Measurements from ENCODE around the gene KCNAB3.
"Not testable (repeated sequence)": the region's sequence is repeated elsewhere in the genome, so short reads cannot be mapped to it uniquely, and the experiment has no call there.

KCNAB3 gene

DNA sequence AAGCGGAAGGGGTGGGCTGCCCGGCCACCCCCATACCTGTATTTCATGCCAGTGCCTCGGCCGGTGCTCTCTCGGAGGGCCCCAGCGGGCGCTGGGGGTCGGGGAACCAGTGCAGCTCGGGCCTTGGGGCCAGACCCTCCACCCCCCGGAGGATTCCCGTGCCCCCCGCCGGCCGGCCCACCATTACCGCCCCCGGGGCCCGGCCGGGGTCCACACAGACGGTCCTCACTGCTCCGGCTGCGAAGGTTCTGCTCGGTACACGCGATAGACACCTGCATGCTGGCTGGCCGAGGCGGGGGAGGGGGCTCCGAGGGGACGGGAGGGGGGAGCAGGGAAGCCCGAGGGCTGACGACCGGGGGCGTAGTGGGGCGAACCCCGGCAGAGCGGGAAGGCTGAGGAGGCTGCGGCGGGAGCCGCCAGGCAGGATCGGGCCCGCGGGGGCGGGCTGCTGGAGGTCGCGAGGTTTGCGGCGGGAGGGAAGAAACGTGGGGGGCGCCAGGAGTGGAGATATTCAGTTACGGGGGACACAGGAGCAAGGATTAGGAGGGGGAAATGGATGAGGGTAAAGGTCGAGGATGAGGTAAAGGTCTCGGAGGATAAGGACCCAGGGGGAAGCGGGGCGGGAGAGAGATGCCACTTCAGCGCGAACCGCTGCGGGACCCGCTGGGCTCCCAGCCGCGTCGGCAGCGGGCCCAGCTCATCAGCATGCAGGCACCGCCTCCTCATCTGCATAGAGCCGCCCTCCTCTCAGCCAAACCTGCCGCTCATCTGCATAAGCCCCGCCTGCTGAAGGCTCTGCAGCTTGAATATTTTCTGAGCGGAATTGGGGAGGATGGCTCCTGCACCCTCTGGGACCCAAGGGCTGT lies at the start of gene KCNAB3:
Gene KCNAB3 (minus strand): TSS at position 699 of the 866 bp plus-strand sequence. CDS start 421 bp downstream, at position 278.
- DNase-seq (ENCODE audit: low read depth in 2 of 2), result no peak

DNA sequence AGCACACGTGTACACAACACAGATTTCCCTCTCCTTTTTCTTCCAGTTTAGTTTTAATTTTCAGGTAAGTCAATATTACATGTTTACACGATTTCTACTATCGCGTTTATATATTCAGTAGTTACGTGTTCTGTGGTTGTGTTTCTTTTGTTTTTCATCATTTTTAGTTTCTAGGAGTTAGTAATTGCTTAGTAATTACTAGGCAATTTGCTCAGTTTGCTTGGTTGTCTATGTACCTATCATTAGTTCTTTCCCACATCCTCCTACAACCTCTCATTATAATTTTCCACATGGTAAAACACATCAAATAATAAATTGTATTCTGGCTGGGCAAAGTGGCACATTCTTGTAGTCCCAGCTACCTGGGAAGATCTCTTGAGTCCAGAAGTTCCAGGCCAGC lies 48.1 kb upstream of the KCNAB3 start:
- DNase-seq (ENCODE audit: low read depth in 2 of 2), result no peak

GRCh38 chr17:7977039-7977438 lies 47.4 kb upstream of the KCNAB3 start:
- DNase-seq (ENCODE audit: low read depth in 2 of 2), result no peak

- no peak for DNase-seq (ENCODE audit: low read depth in 2 of 2)
Measured at GRCh38 chr17:7974638-7975131, 45.0 kb upstream of the KCNAB3 start.

- DNase-seq (ENCODE audit: low read depth in 2 of 2), result no peak
Measured at GRCh38 chr17:7972131-7972785, 42.6 kb upstream of the KCNAB3 start.

- no peak for DNase-seq (ENCODE audit: low read depth in 2 of 2)
Measured at GRCh38 chr17:7971651-7972050, 42.0 kb upstream of the KCNAB3 start.

GRCh38 chr17:7969433-7969832 lies 39.8 kb upstream of the KCNAB3 start:
- DNase-seq (ENCODE audit: low read depth in 2 of 2), result no peak

GRCh38 chr17:7967751-7968150 lies 38.1 kb upstream of the KCNAB3 start:
- DNase-seq (ENCODE audit: low read depth in 2 of 2), result no peak

DNA sequence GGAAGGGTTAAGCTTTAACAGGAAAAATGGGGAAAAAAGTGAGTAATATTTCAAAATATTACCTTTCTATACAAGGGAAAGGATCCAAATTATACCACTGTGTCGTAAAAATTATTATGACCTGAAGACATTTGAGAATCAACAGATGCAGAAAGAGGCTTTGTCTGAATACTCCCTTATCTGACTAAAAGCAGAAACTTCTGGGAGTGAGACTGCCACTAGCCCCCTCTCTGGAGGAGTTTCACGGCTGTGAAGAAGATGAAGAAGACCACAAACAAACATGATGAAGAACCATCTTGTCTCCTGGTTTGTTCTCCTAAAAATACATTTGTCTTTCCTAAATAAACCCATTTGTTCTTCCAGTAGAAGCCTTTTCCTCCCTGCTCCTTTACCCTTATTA lies 31.8 kb upstream of the KCNAB3 start:
- DNase-seq (ENCODE audit: low read depth in 2 of 2), result no peak

DNA sequence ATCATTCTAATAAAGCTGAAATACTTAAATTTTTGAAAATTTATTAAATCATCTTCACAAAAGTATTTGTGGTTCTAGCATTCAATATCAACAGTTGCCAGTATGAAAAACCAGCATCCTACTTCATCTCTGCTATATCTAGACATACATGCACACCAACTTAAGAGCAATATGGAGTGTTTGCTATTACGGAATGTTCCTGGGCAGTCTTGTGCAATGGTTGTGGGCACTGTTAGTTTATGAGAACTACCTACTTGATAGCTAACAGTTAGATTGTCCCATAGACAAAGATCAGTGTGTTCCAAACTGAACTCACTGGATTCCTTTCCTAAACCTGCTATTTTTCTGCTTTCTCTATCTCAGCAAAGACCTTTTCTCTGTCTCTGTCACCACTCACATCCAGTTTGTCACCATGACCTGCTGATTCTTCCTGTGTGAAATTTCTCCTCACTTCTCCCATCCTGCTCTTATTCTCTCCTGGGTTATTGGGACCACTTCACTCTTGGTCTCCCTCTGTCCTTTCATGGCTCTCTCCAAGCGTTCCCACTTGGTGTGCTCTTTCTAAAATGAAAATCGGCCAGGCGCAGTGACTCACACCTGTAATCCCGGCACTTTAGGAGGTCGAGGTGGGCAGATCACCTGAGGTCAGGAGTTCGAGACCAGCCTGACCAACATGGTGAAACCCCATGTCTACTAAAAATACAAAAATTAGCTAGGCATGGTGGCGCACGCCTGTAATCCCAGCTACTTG lies 30.0 kb upstream of the KCNAB3 start:
- no peak for DNase-seq (ENCODE audit: low read depth in 2 of 2)

DNA sequence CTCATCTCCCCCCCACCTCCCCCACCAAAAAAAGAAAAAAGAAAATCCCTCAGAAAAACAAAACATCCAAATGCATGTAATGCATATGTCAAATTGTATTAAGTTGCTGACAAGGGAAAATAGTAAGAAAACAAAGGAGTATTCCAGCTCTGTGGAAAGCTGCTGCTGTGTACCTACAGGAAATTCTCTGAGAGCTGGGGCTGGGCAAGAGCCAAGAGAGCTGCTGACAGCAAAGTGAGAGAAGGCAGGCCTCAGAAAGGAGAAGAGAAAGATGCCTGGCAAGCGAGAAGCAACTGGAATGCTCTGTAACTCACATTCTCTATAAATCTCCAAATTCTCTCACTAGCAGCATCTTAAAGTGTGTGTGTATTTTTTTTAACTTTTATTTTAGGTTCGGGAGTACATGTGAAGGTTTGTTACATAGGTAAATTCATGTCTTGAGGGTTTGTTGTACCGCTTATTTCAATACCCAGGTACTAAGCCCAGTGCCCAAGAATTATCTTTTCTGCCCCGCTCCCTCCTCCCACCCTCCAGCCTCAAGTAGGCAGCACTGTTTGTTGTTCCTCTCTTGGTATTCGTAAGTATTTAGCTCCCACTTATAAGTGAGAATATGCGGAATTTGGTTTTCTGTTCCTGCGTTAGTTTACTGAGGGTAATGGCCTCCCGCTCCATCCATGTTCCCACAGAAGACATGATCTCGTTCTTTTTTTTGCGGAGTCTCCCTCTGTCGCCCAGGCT lies 26.7 kb upstream of the KCNAB3 start:
- DNase-seq (ENCODE audit: low read depth in 2 of 2), result no peak

- DNase-seq (ENCODE audit: low read depth in 2 of 2), result no peak
Measured at GRCh38 chr17:7955414-7956227, 26.0 kb upstream of the KCNAB3 start.

- DNase-seq (ENCODE audit: low read depth in 2 of 2), result not testable (repeated sequence)
Measured at GRCh38 chr17:7953266-7953665, 23.6 kb upstream of the KCNAB3 start.

DNA sequence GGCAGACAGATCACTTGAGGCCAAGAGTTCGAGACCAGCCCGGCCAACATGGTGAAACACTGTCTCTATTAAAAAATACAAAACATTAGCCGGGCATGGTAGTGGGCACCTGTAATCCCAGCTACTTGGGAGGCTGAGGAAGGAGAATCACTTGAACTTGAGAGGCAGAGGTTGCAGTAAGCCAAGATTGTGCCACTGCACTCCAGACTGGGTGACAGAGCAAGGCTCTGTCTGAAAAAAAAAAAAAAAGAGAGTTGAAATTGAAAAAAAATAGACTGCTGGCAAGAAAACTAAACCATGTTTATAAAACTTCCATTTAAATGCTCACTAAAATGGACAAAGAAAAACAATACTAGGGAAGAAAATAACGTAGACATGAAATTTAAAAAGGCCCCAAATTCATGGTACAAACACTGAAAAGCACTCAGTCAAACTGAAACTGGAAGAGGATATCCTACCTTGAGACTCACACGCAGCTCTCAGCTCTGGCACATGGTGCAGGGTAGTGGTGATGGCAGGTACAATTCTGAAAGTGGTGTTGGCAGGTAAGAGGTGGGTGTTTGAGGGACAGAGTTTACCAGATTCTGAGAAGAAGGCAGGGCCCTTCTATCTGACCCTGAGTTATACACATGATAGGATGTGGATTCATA lies 21.6 kb upstream of the KCNAB3 start:
- DNase-seq (ENCODE audit: low read depth in 2 of 2), result no peak

- no peak for DNase-seq (ENCODE audit: low read depth in 2 of 2)
Measured at GRCh38 chr17:7950578-7950977, 20.9 kb upstream of the KCNAB3 start.

- no peak for DNase-seq (ENCODE audit: low read depth in 2 of 2)
Measured at GRCh38 chr17:7947651-7948050, 18.0 kb upstream of the KCNAB3 start.

DNA sequence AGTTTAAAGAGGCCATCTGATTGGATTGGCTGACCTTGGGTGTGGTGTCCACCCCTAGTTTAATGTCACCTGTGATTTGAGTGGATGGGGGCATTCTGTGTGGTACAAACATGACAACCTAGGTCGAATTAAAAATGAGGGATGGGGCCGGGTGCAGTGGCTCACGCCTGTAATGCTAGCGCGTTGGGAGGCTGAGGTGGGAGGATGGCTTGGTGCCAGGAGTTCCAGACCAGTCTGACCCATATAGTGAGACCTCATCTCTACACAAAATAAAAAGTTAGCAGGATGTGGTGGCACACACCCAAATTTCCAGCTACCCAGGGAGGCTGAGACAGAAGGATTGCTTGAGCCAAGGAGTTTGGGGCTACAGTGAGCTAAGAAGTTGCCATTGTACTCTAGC lies 16.8 kb upstream of the KCNAB3 start:
- DNase-seq (ENCODE audit: low read depth in 2 of 2), result no peak

GRCh38 chr17:7945651-7946050 lies 16.0 kb upstream of the KCNAB3 start:
- no peak for DNase-seq (ENCODE audit: low read depth in 2 of 2)

DNA sequence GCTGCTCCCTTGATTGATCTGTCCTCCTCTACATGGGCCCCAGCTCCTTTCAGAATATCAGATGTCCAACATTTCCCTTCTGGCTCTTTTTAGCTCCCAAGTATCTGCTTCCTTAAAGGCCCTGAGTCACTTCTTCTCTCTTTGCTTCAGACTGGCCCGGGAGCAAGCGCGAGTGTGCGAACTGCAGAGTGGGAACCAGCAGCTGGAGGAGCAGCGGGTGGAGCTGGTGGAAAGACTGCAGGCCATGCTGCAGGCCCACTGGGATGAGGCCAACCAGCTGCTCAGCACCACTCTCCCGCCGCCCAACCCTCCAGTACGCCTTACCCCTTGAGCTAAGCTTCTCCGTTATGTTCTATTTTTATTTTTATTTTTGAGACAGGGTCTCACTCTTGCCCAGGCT lies 14.7 kb upstream of the KCNAB3 start:
- no peak for DNase-seq (ENCODE audit: low read depth in 2 of 2)

GRCh38 chr17:7943291-7943690 lies 13.6 kb upstream of the KCNAB3 start:
- DNase-seq (ENCODE audit: low read depth in 2 of 2), result no peak
